ENCODE data around the gene VGLL2.

GRCh38 chr6:117267766-117268534, 2.6 kb downstream of the VGLL2 start:
- TF ChIP-seq ESRRA (CRISPR knock-in tag; IDR thresholded peaks at IDR 0.05; ENCODE audit: borderline replicate concordance) (no peak), ZBTB43 (CRISPR knock-in tag; IDR thresholded peaks at IDR 0.05) (no peak), CTCF (IDR thresholded peaks at IDR 0.05) (peak; percentile 58), ATF2 (CRISPR knock-in tag; IDR thresholded peaks at IDR 0.05; ENCODE audit: borderline replicate concordance, low read depth) (no peak), ATF3 (CRISPR knock-in tag; conservative IDR thresholded peaks at IDR 0.05) (no peak), GABPB1 (CRISPR knock-in tag; IDR thresholded peaks at IDR 0.05) (no peak), NR2C2 (CRISPR knock-in tag; IDR thresholded peaks at IDR 0.05) (no peak), CREB1 (CRISPR knock-in tag; IDR thresholded peaks at IDR 0.05) (no peak), NFE2L1 (CRISPR knock-in tag; IDR thresholded peaks at IDR 0.05) (no peak), USF2 (CRISPR knock-in tag; IDR thresholded peaks at IDR 0.05) (no peak), MAX (CRISPR knock-in tag; IDR thresholded peaks at IDR 0.05) (no peak), JAZF1 (CRISPR knock-in tag; IDR thresholded peaks at IDR 0.05) (no peak), ZNF317 (CRISPR knock-in tag; IDR thresholded peaks at IDR 0.05; ENCODE audit: borderline replicate concordance, low read depth) (no peak), MYBL2 (CRISPR knock-in tag; IDR thresholded peaks at IDR 0.05) (no peak)

Data from WTC11 (cell line).